ENCODE results near the gene DPF3. TPM values are rescaled to one million over a fixed set of nuclear protein-coding genes. Genes with fewer than 3 reads are reported as not detected.

The DPF3 gene
- total RNA-seq, 3 donors from 2014 or later: 0.48 to 0.95 (median 0.71) TPM

GRCh38 chr14:72740966-72741825, 152.7 kb downstream of the DPF3 start:
- Mint-ChIP-seq H3K36me3 (ENCODE audit: insufficient read depth) (no peaks in the 10 kb centered on the region), H3K9me3 (no peaks in the 10 kb centered on the region), H3K4me1 (ENCODE audit: low read depth) (no peaks in the 10 kb centered on the region), H3K27me3 (ENCODE audit: low read depth) (no peaks in the 10 kb centered on the region), H3K4me3 (no peak overlapping the region)
- ATAC-seq: no peak
- no peak for DNase-seq

- no peak for ATAC-seq
These were observed 153.4 kb downstream of the DPF3 start for GRCh38 chr14:72740504-72740961.

DNA sequence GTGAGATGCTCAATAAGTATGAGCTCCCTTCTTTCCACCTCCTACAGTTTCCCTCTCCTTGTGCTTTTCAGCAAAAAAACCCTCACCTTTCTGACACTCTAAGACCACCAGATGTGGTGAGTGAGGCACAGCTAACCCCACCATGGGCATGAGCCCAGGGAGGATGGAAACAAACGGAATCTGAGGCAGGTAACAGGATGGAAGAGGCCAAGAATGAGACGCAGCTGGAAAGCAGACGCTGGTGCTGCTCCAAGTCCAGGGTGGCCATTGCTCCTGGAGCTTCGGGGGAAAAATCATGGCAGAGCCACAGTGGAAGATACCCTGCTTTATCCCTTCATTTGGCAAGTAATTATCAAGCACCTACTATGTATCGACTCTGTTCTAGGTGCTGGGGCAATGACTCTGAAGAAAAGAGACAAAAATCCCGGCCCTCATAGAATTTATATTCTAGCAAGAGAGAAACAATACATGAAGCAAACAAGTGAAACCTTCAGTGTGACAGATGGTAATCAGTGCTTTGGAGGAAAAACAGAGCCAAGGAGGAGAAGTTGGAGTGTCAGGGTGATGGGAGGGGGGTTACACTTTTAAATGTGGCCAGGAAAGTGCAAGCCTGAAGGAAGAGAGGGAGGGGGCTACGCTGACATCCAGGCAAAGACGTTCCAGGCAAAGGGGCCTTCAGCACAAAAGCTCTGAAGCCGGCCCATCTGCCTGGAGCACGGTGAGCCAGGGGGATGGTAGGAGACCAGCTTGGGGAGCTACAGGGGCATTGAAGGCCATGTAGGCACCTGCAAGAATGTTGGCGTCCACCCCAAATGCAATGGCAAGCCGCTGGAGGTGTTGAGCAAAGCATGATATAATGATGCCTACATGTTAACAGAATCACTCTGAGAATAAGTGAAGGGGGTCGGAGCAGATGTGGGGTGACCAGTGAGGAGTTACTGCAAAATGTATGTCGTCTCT, 154.2 kb downstream of the DPF3 start:
- Mint-ChIP-seq H3K27me3 (ENCODE audit: low read depth) (no peaks in the 10 kb centered on the region), H3K4me1 (ENCODE audit: low read depth) (no peaks in the 10 kb centered on the region), H3K4me3 (no peak overlapping the region), H3K9me3 (no peaks in the 10 kb centered on the region), H3K36me3 (ENCODE audit: insufficient read depth) (no peaks in the 10 kb centered on the region)
- ATAC-seq: no peak
- DNase-seq: no peak

More at GRCh38 chr14:72740504-72740961, 153.4 kb downstream of the DPF3 start:
- no peaks in the 10 kb centered on the region for H3K4me1 Mint-ChIP-seq (ENCODE audit: low read depth)
- no peaks in the 10 kb centered on the region for H3K27me3 Mint-ChIP-seq (ENCODE audit: low read depth)
- H3K9me3 Mint-ChIP-seq: no peaks in the 10 kb centered on the region
- no peak overlapping the region for H3K4me3 Mint-ChIP-seq
- DNase-seq: no peak
- no peaks in the 10 kb centered on the region for H3K36me3 Mint-ChIP-seq (ENCODE audit: insufficient read depth)

- Mint-ChIP-seq H3K9me3 (no peaks in the 10 kb centered on the region), H3K4me1 (ENCODE audit: low read depth) (no peaks in the 10 kb centered on the region), H3K27me3 (ENCODE audit: low read depth) (no peaks in the 10 kb centered on the region), H3K4me3 (no peak overlapping the region), H3K36me3 (ENCODE audit: insufficient read depth) (no peaks in the 10 kb centered on the region)
- DNase-seq: no peak
- no peak for ATAC-seq
These were observed 155.7 kb downstream of the DPF3 start for GRCh38 chr14:72738161-72738611.

DNA sequence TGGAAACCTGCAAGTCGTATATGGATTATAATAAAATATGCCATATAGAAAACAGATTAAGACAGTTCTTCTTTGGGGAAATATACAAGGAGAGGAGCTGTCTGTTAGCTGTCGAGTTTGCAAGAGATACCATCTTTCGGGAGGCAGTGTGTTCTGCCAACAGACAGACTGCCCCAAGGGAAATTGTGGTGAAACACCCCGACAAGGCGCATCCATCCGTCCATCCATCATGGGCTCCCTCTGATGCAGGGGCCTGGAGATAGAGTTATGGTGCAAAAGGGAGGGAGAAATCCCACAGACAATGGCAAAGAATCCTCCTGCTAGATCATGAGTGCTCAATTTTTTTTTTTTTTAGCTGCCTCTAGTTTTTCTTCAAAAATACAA, 156.3 kb downstream of the DPF3 start:
- H3K4me3 Mint-ChIP-seq: no peak overlapping the region
- H3K27me3 Mint-ChIP-seq (ENCODE audit: low read depth): no peaks in the 10 kb centered on the region
- no peaks in the 10 kb centered on the region for H3K4me1 Mint-ChIP-seq (ENCODE audit: low read depth)
- ATAC-seq: no peak
- H3K9me3 Mint-ChIP-seq: no peaks in the 10 kb centered on the region
- H3K36me3 Mint-ChIP-seq (ENCODE audit: insufficient read depth): no peaks in the 10 kb centered on the region
- DNase-seq: no peak

DNA sequence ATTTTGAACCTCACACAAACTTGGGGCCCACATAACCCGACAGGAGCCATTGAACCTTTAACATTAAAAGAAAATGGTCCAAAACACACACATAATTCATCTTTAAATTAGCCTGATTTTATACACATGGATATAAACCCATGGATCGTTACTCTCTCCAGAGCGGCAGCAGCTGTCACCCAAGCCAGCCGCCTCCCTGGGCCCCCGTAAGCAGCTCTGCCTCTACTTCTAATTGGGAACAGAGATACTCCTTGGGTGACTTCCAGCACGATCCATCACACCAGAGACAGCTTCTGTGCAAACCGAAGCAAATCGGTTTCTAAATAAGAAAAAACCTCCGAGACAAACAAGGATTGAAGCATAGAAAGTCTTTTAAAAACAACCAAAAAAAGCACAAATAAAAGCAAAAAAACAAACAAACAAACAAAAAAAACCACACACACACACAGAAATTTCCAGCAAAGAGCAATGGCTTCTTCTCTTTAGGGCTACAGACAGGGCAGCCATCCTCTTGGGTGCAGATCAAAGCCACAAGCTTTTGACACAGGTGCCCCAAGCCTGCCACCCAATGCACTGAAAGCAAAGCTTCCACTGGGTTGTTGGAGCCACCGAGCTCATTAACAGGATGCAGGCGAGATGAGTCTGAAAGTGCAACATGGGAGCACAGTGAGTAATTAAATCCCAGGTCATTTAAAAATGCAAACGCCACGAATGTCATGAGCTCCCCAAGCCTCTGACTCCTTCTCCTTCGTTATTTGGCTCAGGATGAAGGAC, 156.9 kb downstream of the DPF3 start:
- no peaks in the 10 kb centered on the region for H3K4me1 Mint-ChIP-seq (ENCODE audit: low read depth)
- H3K4me3 Mint-ChIP-seq: no peak overlapping the region
- no peaks in the 10 kb centered on the region for H3K9me3 Mint-ChIP-seq
- no peaks in the 10 kb centered on the region for H3K27me3 Mint-ChIP-seq (ENCODE audit: low read depth)
- ATAC-seq: no peak
- no peaks in the 10 kb centered on the region for H3K36me3 Mint-ChIP-seq (ENCODE audit: insufficient read depth)
- no peak for DNase-seq

DNA sequence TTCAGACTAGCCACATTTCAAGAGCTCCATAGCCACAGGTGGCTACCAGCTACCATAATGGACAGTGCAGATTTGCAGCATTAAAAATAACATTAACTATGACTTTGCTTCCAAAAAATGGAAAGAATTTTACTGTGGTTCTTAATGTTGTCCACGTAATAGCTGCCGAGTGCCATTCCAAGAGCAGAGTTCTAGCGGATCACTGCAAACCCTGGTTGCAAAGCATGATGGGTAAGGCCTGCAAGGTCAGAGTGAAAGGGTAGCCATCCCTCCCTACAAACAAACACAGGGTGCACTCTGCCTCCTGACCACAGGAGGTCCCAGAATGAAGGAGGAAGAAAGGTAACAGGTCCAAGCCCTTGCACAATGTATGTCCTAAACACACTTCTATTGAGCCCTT, 157.6 kb downstream of the DPF3 start:
- Mint-ChIP-seq H3K9me3 (no peaks in the 10 kb centered on the region), H3K27me3 (ENCODE audit: low read depth) (no peaks in the 10 kb centered on the region), H3K4me3 (no peak overlapping the region), H3K4me1 (ENCODE audit: low read depth) (no peaks in the 10 kb centered on the region), H3K36me3 (ENCODE audit: insufficient read depth) (no peaks in the 10 kb centered on the region)
- ATAC-seq (no peak), DNase-seq (no peak)

GRCh38 chr14:72732022-72732780, 161.7 kb downstream of the DPF3 start:
- ATAC-seq (no peak), DNase-seq (no peak)
- Mint-ChIP-seq H3K4me1 (ENCODE audit: low read depth) (no peaks in the 10 kb centered on the region), H3K27me3 (ENCODE audit: low read depth) (no peaks in the 10 kb centered on the region), H3K9me3 (no peaks in the 10 kb centered on the region), H3K4me3 (no peak overlapping the region), H3K36me3 (ENCODE audit: insufficient read depth) (no peaks in the 10 kb centered on the region)

DNA sequence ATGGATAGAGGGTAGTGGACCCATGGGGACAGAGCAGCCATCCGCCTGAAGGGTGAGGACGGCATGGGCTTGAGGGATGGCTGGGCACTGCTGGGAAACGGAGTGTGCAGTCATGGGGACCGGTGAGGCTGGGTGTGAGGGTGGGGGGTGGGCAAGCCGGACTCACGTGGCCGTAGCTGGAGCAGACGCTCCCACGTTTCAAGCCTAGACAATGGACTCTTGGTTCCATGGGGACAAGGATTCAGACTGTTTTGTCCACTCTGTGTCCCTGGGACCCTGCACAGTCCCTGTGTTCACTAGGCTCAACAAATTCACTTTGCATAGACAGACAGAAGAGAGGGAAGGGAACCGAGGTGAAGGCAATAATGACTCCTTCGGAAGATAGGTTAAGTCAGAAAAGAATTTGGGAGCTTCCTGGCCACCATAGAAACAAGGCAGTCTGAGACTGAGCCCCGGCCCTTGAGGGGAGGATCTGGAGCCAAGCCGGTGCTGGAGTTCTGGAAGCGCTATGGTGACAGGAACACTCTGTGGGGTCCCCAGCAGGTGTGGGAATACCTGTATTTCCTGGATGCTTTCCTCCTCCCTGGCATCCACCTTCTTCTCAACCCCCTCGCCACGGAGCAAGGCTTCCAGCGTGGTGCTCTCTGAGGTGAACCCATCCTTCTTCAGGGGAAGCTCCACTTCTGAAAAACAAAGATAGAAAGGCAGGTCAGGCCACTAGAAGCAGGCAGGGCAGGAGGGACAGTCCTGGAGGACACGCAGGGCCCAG, 162.5 kb downstream of the DPF3 start:
- Mint-ChIP-seq H3K4me1 (ENCODE audit: low read depth) (no peaks in the 10 kb centered on the region), H3K4me3 (no peak overlapping the region), H3K27me3 (ENCODE audit: low read depth) (no peaks in the 10 kb centered on the region), H3K36me3 (ENCODE audit: insufficient read depth) (no peaks in the 10 kb centered on the region), H3K9me3 (no peaks in the 10 kb centered on the region)
- ATAC-seq (no peak), DNase-seq (no peak)

DNA sequence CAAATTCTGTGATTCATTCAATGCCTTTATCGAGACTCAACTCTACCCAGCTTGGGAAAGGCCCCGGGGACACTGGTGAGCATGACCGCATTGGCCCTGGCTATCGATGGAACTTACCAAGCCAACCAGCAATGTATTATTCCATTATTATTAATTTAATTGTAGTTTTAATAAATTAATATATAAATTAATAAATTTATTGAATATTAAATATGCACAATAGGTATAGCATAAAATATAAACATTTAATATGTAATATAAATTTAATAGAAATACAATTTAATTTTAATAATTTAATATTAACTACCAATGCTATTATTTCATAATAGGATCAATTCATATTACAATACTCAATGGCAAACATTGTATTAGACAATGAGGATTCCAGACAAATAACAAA, 163.4 kb downstream of the DPF3 start:
- Mint-ChIP-seq H3K9me3 (no peaks in the 10 kb centered on the region), H3K4me3 (no peak overlapping the region), H3K27me3 (ENCODE audit: low read depth) (no peaks in the 10 kb centered on the region), H3K36me3 (ENCODE audit: insufficient read depth) (no peaks in the 10 kb centered on the region), H3K4me1 (ENCODE audit: low read depth) (no peaks in the 10 kb centered on the region)
- no peak for DNase-seq
- ATAC-seq: no peak

- Mint-ChIP-seq H3K36me3 (ENCODE audit: insufficient read depth) (no peaks in the 10 kb centered on the region), H3K4me3 (no peak overlapping the region), H3K4me1 (ENCODE audit: low read depth) (no peaks in the 10 kb centered on the region), H3K9me3 (no peaks in the 10 kb centered on the region), H3K27me3 (ENCODE audit: low read depth) (no peaks in the 10 kb centered on the region)
- DNase-seq (no peak), ATAC-seq (no peak)
These were observed 167.5 kb downstream of the DPF3 start for GRCh38 chr14:72726444-72726843.

DNA sequence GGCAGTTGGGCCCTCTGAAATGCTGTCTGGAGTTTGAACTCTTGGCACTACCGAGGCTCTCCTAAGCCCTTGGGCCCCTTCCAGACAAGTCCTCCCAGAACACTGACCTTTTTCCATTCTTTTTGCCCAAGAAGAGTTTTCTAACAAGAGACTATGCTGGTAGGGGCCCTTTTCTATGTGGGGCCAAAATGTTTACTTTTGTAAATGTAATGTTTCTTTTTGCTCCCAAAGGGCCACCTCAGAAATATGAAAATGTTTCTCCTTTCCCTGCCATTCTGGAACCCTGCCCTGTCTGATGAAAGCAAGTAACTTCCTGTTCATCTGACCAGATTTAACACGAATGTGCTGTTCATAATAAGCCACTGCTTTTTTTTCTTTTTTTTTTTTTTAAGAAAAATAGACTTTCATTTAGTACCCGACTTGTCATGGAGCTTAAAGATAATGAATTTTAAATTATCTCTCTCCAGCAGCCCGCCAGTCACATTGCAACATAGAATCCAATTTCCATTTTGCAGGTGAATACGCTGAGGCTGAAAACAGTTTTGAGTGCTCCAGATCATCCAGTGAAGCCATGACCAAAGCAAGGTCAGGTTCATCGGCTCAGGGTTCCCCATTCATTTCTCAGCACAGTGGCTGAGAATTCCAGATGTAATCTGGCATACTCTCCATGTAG, 169.9 kb downstream of the DPF3 start:
- H3K9me3 Mint-ChIP-seq: no peaks in the 10 kb centered on the region
- H3K4me3 Mint-ChIP-seq: no peak overlapping the region
- no peaks in the 10 kb centered on the region for H3K27me3 Mint-ChIP-seq (ENCODE audit: low read depth)
- no peaks in the 10 kb centered on the region for H3K4me1 Mint-ChIP-seq (ENCODE audit: low read depth)
- no peak for ATAC-seq
- no peaks in the 10 kb centered on the region for H3K36me3 Mint-ChIP-seq (ENCODE audit: insufficient read depth)
- no peak for DNase-seq
